Large intestine (tissue), 3 donors: Measurements from ENCODE around the gene CDIP1. TPM values are rescaled to one million over a fixed set of nuclear protein-coding genes. Genes with fewer than 3 reads are reported as not detected.

Experiments
- DNase-seq, 2 donors: peaks; one replicate each; pipeline versions ENCODE4 v3.0.0 to v3.0.0-alpha.2; 2013
- H3K27ac ChIP-seq: one replicate; pipeline ENCODE4 v1.5.1; 2013; ENCODE audit warnings: low read length
- H3K27me3 ChIP-seq: 2 replicates; pipeline ENCODE4 v1.6.1; 2013; ENCODE audit warnings: low read length; ENCODE audit not compliant: control insufficient read depth, insufficient read depth
- H3K36me3 ChIP-seq: 2 replicates; pipeline ENCODE4 v1.6.1; 2013; ENCODE audit warnings: low read length; ENCODE audit not compliant: control insufficient read depth, insufficient read depth
- H3K4me1 ChIP-seq: one replicate; pipeline ENCODE4 v1.6.1; 2013; ENCODE audit warnings: low read length; ENCODE audit not compliant: control insufficient read depth, insufficient read depth
- H3K4me3 ChIP-seq: one replicate; pipeline ENCODE4 v1.5.1; 2013; ENCODE audit warnings: low read length
- H3K9me3 ChIP-seq: one replicate; pipeline ENCODE4 v1.6.1; 2013; ENCODE audit warnings: mild to moderate bottlenecking, low read depth, low read length, moderate library complexity; ENCODE audit not compliant: control insufficient read depth
- WGBS: methylation state at CpG from one replicate; pipeline ENCODE4 v1.1.5; 2013; ENCODE audit warnings: low lambda C conversion rate; ENCODE audit not compliant: insufficient coverage; 5-methylcytosine and 5-hydroxymethylcytosine counted together
- polyA plus RNA-seq: library from polyadenylated mRNA; unstranded; fragments of 120-200 nt; gene quantifications from one replicate; pipeline ENCODE4 v1.2.1, GENCODE V29; 2013

Gene CDIP1
- polyA plus RNA-seq, 1 donor: 44.6 TPM

DNA sequence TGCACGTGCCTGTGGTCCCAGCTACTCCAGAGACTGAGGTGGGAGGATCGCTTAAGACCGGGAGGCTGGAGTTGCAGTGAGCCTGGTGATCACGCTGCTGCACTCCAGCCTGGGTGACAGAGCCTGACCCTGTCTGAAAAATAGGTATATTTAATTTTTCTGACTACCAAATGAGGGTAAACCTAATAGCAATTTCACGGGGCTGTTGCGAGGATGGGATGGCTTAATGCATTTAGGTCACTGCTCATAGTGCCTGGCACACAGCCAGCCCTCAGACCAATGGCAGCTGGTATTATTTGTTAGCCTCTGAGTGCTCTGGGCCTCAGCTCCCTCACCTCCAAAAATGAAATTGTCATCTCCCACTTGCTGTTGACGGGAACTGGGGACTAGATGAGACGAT lies 5.9 kb upstream of the CDIP1 start:
- no CpG with 5 or more reads among the region's 8 CpGs for WGBS
- Histone ChIP-seq H3K9me3 (peaks cover 11% of the 10 kb centered on the region), H3K4me3 (no peak overlapping the region), H3K27me3 (no peaks in the 10 kb centered on the region), H3K27ac (no peak overlapping the region), H3K36me3 (no peaks in the 10 kb centered on the region), H3K4me1 (no peaks in the 10 kb centered on the region)
- DNase-seq: no peak

DNA sequence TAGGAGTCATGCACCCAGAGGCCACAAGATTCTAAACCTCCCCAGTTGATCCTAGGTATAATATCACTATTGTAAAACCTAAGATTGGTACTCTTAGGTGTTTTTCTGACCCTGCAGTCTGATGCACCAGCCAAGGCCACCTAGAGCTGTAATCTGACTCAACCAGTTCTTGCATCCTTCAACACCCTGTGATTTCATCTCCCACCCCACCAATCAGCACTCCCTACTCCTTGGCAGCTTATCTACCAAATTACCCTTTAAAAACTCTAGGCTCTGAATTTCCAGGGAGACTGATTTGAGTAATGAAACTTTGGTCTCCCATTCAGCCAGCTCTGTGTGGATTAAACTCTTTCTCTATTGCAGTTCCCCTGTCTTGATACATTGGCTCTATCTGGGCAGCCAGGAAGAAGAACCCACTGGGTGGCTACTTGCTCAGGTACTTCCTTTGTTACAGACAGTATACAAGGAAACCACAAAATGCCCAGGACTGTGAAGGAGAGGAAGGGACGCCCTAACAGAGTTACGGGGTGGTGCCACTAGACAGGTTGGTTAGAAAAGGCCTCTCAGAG lies 1.2 kb upstream of the CDIP1 start:
- Histone ChIP-seq H3K9me3 (peaks cover 21% of the 10 kb centered on the region), H3K36me3 (no peaks in the 10 kb centered on the region), H3K4me3 (no peak overlapping the region), H3K27me3 (no peaks in the 10 kb centered on the region), H3K27ac (no peak overlapping the region), H3K4me1 (peaks cover 5% of the 10 kb centered on the region)
- no CpG with 5 or more reads among the region's 2 CpGs for WGBS
- no peak for DNase-seq

DNA sequence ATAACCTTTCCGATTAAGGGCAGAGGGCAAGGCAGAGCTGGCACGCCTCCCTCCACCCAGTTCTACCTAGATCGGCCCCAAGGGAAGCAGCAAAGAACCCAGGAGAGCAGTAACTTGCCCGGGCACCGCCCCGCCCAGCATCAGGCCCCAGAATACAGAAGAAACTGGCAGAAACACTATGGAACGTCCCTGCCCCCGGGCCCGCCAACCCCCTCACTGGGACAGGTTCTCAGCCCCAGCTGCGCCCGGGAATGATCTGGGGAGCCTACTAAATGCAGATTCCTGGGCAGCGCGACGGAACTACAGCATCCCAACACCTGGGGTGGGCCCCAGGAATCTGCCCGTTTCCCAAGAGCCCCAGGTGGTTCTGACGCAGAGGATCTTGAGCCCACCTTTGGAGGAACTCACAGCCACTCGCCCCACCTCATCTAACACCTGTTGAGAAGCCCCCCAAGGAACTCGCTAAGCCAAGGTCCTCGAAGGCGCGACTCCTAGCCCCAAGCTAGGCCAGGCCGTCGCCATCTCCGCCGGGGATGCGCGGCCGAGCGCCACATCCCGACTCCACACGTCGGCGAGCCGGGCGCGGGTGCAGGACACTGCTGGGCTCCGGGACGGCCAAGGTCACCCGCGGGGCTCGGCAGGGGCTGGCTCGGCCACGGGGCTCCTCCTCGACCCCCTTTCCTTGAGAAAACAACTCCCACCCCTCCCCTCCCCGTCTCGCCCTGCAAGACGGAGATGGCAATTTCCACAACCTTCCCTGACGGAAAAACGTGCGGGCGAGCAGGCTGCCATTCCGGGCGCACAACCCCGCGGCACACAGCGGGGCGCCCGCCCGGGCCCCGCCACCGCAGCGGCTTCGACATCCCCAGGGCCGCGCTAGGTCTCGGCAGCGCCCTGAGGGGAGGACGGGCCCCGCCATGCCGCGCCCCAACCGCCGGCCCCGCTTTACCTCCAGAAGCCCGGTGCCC lies 913 bp downstream of the CDIP1 start:
- no CpG with 5 or more reads among the region's 75 CpGs for WGBS
- Histone ChIP-seq H3K27ac (peak overlapping the region; percentile 76), H3K4me3 (peak overlapping the region; percentile 57), H3K27me3 (no peaks in the 10 kb centered on the region), H3K4me1 (peaks cover 5% of the 10 kb centered on the region), H3K9me3 (peaks cover 21% of the 10 kb centered on the region), H3K36me3 (peaks cover 7% of the 10 kb centered on the region)
- peak in 1 of 2 donors; percentile 60 for DNase-seq

DNA sequence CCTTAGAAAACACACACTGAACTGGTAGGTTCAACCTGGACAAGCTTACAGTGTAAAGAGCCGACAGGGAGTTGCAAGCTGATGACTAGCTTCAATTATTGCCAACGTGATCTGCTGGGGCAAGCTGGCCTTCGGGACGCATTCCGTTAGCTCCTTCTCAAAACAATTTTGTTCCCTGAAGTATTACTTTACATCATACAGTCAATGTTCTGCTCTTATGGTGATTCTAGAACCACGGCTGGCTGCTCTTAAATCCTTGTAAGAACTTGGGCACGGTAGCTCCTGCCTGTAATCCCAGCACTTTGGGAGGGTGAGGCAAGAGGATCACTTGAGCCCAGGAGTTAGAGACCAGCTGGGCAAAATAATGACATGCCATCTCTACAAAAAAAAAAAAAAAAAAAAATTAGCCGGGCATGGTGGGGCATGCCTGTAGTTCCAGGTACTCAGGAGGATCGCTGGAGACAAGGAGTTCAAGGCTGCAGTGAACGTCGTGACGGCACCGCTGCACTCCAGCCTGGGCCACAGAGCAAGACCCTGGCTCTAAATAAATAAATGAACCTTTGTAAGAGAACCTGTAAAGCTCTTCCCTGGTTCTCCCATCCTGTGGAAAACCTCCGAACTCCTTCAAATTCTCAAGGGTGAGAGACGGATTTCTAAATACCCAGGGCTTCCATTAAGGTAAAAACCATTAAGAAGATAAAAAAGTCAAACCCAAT lies 2.0 kb downstream of the CDIP1 start:
- peaks cover 21% of the 10 kb centered on the region for H3K9me3 ChIP-seq
- H3K4me3 ChIP-seq: no peak overlapping the region
- no peak overlapping the region for H3K27ac ChIP-seq
- no peak for DNase-seq
- WGBS: no CpG with 5 or more reads among the region's 15 CpGs
- peaks cover 5% of the 10 kb centered on the region for H3K4me1 ChIP-seq
- H3K36me3 ChIP-seq: peaks cover 11% of the 10 kb centered on the region
- no peaks in the 10 kb centered on the region for H3K27me3 ChIP-seq

DNA sequence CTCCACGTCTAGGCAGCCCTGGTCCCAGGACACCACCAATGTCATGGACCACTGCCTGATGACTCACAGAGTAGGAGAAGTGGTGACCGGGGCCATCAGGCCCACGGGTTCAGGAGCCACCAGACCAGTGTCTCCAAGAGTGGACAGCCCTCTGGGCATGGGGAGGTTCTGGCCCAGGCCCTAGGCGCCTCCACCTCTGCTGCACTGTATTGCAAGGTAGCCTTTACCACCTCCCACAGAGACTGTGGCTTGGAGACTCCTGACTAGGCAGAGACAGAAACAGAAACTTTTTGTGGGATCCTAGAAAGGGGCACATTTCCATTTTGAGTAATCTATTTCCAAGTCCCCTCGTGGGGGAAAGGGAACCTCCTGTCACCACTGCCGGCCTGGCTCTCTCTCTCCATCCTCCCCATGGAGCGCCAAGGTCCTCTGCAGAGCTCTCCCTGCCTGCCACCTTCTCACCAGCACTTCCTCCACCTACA lies 2.9 kb downstream of the CDIP1 start:
- Histone ChIP-seq H3K27me3 (no peaks in the 10 kb centered on the region), H3K27ac (no peak overlapping the region), H3K4me1 (peaks cover 5% of the 10 kb centered on the region), H3K4me3 (no peak overlapping the region), H3K9me3 (peaks cover 21% of the 10 kb centered on the region), H3K36me3 (peaks cover 11% of the 10 kb centered on the region)
- WGBS: no CpG with 5 or more reads among the region's 7 CpGs
- no peak for DNase-seq

DNA sequence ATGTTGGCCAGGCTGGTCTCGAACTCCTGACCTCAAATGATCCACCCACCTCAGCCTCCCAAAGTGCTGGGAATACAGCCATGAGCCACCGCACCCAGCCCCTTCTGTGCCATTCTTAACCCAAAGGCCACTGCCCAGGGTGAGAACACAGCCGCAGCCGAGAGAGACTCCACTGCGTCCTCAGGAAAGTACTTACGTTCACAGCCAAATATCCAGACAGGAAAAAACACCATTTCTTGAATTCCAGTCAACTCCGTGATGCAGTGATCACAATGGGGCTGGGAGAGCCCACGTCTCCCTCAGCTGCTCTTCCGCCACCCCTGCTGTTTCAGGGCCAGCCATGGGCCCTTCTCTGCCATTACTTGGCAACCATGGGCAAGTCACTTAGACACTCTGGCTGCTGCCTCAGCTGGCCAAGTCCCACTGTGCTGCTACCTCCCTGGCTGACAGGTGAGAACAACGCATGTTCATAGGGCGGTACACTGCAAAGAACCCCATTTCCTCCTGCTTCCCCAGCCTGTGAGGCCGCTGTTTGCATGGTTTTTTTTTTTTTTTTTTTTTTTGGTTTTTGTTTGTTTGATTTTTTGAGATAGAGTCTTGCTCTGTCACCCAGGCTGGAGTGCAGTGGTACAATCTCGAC lies 4.3 kb downstream of the CDIP1 start:
- Histone ChIP-seq H3K4me3 (no peak overlapping the region), H3K27ac (no peak overlapping the region), H3K4me1 (peaks cover 5% of the 10 kb centered on the region), H3K36me3 (peaks cover 11% of the 10 kb centered on the region), H3K9me3 (peaks cover 8% of the 10 kb centered on the region), H3K27me3 (no peaks in the 10 kb centered on the region)
- 80% methylated on average over 1 of the region's 13 CpGs for WGBS
- DNase-seq: no peak

DNA sequence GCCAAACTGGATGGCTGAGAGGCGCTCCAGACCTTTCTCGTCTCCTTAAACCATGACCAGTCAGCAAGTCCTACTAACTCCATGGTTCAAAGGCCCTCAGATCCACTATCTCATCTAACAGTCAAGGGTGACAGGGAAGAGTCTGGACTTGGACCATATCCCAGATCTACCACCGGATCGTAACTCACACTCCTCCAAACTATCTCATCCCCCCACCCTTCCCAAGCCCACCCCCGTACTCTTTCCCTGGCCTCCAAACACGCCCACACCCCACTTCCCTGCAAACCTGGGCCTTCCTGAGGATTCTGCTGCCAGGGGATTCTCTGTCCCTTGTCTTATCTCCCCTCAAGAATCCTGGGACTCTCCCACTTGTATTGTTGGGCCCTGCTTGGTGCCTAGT lies 5.1 kb downstream of the CDIP1 start:
- H3K9me3 ChIP-seq: no peaks in the 10 kb centered on the region
- WGBS: no CpG with 5 or more reads among the region's 6 CpGs
- H3K36me3 ChIP-seq: peaks cover 11% of the 10 kb centered on the region
- H3K27ac ChIP-seq: no peak overlapping the region
- no peak for DNase-seq
- H3K4me1 ChIP-seq: peaks cover 5% of the 10 kb centered on the region
- no peak overlapping the region for H3K4me3 ChIP-seq
- H3K27me3 ChIP-seq: no peaks in the 10 kb centered on the region

DNA sequence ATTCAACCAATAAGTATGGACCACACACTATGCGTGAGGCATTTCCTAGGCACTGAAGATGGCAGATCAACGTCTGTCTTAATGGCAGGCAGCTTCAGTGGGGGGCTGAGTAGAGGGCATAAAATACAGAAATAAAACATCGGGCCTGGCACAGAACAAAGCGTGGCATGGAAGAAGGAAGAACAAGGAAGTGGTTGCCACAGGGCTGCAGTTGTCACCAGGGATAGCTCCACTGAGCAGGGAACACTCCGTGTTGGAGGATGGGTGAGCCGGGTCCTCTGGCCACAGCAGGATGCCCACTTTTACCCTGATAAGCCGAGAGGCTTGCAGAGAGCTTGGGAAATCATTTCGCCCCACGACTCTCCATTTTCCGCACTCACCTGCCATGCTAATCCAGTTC lies 6.3 kb downstream of the CDIP1 start:
- Histone ChIP-seq H3K4me3 (no peak overlapping the region), H3K36me3 (peaks cover 11% of the 10 kb centered on the region), H3K4me1 (peaks cover 1% of the 10 kb centered on the region), H3K27ac (no peak overlapping the region), H3K27me3 (no peaks in the 10 kb centered on the region), H3K9me3 (no peaks in the 10 kb centered on the region)
- no CpG with 5 or more reads among the region's 10 CpGs for WGBS
- no peak for DNase-seq

DNA sequence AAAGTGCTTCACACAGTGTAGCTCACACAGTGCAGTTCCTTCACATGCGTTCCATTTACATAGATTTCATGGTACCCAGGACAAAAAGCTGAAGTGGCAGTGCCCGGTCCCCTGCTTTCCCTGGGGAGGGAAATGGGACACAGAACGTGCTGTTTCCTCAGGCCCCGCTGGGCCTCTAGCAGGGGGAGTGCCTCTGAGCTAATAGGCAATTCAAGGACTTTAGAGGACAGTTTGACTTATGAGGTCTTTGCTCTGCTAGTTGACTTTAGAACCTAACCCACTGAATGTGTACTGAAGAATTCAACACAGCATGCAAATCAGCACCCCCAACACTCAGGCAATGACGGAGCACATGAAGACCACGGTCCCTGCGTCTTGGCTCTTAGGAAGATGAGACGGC lies 6.8 kb downstream of the CDIP1 start:
- no peak for DNase-seq
- no peaks in the 10 kb centered on the region for H3K9me3 ChIP-seq
- no CpG with 5 or more reads among the region's 8 CpGs for WGBS
- H3K4me3 ChIP-seq: no peak overlapping the region
- no peaks in the 10 kb centered on the region for H3K4me1 ChIP-seq
- H3K27me3 ChIP-seq: no peaks in the 10 kb centered on the region
- H3K27ac ChIP-seq: no peak overlapping the region
- H3K36me3 ChIP-seq: peaks cover 11% of the 10 kb centered on the region
